Measurements from ENCODE around the gene SPOCK1.

SPOCK1 gene

DNA sequence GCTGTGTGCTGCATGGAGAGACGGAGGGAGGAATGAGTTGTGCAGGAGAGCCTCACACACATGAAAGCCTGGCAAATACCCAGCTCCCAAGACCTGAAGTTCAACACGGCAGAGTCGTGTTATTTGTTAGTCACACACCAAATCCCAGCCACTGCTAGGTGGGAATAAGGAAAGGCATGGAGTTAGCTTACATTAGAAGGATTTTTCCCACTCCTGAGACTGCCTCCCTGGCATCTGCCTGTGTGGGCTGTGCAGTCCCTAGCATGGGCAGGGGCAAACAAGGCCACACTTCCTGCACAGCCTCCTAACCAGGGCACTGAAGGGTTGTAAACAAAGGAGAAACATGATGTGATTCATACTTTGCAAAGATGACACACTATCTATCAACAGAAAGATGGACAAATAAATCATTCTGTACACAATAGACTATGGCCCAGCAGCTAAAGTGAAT is 306.8 kb downstream of the SPOCK1 start:
- DNase-seq, result no peak

DNA sequence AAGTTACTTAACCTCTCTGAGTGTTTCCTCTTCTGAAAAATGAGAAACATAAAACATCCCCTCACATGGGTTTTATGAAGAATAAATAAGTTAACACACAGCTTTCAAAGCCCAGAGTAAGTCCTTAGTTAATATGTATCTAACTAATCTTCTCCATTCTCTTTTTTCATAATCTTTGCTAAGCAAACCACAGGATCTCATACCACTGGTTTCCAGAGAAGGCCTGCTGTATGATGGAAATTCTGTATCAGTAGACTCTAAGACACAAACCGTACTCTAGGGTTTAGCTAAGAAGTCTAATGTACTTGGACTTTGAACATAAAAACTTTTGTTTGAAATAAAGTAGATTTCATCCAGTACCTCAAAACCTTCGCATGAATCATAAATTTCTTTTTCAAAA is 307.9 kb downstream of the SPOCK1 start:
- no peak for DNase-seq

DNA sequence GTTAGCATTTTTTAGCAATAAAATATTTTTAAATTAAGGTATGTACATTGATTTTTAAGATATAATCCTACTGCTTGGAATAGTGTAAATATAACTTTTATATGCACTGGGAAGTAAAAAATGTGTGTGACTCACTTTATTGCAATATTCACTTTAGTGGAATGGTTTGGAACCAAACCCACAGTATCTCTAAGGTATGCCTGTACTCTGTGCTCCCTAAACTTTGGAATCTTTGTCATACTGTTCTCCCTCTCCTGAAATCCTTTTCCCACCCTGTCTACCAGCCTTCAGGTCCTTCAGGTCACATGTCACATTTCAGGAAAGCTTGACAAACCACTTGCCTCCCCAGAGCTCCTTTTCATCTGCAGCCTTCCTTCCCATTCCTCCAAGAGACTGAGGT is 308.7 kb downstream of the SPOCK1 start:
- no peak for DNase-seq

DNA sequence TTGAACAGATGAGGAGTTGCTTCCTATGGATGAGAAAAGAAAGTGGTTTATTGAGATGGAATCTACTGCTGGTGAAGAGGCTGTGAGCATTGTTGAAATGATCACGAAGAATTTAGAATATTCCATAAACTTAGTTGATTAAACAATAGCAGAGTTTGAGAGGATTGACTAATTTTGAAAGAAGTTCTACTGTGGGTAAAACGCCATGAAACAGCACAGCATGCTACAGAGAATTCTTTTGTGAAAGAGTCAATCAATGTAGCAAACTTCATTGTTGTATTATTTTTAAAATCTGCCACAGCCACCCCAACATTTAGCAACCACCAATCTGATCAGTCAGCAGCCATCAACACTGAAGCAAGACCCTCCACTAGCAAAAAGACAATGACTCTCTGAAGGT is 309.1 kb downstream of the SPOCK1 start:
- DNase-seq, result no peak

DNA sequence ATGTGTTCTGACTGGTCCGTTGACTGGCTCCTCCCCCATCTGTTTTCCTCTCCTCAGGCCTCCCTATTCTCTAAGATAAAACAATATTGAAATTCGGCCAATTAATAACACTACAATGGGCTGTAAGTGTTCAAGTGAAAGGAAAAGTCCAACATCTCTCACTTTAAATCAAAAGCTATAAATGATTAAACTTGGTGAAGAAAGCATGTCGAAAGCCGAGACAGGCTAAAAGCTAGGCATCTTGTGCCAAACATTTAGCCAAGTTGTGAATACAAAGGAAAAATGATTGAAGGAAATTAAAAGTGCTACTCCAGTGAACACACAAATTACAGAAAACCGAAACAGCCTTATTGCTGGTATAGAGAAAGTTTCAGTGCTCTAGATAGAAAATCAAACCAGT is 310.6 kb downstream of the SPOCK1 start:
- DNase-seq, result no peak

DNA sequence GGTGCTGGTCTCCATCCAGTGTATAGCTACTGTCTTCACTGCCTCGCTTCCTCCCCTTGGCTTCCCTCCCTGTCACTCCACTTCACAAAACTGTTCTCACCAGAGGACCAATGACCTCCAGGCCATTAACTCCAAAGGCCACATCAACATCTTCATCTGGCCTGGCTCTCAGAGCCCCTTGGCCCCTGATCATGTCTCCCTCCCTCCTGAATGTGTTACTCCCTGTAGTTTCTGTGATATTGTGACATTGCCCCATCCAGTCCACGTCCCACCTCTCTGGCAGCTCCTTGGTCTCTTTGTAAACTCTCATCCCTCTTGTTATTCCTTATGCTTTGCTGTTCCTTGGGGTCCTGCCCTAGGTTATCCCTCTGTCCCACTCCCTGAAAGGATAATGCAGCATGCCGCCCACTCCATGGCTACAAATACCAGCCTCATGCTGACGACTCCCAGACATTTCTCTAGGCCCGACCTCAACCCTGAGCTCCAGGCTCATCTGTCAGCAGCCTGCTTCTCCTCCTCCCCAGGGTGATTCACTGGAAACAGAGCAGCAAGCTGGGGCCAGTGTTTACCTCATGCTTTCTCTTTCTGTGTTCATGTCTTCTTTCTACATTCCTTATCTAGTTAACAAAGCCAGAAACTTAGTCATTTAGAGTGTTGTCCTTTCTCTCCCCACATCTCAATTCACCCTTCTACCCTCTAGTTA is 312.2 kb downstream of the SPOCK1 start:
- no peak for DNase-seq

DNA sequence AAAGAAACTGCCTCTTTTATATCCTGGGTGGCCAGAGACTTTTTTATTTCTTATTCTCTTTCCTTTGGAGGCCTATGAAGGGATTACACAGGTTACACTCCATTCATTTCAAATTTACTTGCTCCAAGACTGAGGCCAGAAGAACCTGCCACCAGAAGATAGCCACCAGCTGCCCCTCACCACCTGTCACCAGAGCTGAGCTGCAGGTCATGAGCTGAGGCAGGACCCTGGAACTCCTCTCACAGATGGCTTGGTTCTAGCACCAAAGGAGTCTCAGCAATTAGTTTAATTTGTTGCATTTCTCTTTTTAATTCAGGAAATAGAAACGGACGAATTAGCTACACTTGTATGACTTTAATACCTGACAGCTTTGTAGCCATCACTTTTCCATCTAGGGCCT is 313.9 kb downstream of the SPOCK1 start:
- DNase-seq, result no peak

DNA sequence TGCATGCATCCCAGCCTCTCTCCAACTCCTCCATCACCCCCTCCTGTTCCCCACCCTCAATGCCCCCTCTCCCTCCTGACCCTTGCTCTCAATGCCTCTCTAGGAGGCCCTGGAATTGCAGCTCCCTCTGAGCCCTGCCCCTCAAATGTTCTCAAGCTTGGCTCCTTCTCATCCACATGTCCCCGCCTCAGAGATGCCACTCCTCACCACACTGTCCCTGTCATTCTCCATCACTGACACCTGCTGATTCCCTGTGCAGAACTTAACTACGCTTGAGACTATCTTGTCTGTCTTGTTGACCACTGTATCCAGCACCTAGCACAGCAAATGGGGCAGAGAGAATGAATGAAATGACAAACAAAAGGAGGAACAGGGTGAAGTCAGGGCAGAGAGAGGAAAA is 314.4 kb downstream of the SPOCK1 start:
- DNase-seq, result no peak

DNA sequence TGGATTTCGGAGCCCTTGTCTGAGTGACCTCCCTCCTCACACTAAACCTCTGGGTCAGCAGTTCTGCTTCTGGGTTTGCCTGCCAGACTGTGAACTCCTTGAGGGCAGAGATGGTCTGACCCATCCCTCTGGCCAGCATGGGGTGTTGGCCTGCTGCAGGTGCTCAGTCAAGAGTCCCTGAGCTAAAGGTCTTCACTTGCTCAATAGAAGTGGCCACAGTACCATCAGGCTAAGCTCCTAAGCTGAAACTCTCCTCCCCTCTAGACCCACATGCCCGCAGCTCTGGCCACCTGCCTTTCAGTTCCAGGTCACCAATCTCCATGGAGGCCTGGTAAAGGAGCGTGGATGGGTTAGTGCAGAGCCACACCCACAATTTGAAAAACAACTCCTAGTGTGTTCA is 316.6 kb downstream of the SPOCK1 start:
- no peak for DNase-seq

DNA sequence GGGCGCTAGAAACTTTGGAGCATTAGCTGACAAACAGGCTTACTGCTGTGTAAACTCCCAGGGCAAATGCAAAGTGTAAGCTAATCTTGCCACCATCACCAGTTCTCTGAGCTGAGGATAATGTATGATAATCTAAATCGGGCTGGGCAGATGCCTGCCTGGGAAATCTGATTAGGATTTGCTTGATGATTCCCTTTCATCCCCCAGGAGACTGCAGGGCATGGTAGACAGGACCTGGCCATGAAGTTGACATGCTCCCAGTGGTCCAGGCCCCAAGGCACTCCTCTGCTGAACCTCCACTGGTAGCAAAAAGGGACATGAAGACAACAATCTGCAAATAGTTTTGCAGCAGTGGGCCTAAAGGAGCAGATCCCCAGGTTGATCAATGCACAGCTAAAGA is 317.5 kb downstream of the SPOCK1 start:
- no peak for DNase-seq

DNA sequence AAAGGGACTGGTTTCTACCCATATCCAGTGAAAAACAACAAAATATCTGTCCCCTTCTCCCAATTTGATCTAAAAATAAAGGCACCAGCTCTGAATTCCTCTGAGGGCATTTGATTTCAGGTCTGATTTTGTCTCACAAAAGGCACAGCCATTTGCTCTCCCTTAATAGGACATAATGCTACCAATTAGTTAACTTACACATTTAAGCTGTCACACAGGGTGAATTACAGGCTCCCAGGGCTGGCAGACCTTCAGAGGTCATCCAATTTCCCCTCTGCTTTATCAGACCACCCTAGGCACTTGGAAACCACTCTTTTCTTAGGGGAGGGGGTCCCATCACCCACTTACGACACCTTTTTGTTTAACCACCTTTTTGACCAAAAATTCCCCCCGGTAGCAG is 319.9 kb downstream of the SPOCK1 start:
- no peak for DNase-seq

DNA sequence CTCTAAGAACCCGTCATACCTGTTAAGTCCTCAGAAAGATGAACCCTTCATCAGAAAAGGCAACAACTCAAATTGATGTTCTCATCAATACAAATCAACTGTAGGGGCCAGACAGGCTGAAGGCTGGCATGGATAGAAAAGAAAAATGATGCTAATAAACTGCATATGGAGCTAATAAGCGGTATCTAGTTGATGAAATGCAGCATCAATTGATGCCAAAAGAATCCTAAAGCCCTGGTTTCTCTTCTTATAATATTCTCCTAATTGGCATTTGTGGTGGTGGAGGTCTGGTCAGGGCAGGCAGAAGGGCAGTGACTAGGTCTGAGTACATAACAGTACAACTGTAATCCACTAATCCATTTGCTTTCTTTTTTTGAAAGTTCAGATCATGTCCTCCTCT is 322.5 kb downstream of the SPOCK1 start:
- DNase-seq, result no peak

DNA sequence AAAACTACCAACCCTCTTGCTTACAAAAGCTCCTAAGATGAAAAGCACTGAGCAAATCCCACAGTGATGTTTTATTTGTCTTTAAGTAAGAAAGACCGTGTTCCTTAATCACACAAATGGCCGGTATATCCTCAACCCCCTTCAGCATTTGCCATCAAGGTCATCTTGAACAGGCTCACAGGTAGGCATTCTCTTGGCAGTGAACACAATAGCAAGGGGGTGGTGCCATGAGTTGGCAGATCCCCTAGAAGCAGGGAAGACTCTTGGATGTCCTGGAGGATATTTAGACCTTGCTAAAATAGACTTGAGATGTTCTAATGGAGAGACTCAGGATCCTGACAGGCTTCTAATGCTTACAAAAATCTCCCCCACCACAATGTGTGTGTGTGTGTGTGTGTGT is 323.0 kb downstream of the SPOCK1 start:
- DNase-seq, result no peak

DNA sequence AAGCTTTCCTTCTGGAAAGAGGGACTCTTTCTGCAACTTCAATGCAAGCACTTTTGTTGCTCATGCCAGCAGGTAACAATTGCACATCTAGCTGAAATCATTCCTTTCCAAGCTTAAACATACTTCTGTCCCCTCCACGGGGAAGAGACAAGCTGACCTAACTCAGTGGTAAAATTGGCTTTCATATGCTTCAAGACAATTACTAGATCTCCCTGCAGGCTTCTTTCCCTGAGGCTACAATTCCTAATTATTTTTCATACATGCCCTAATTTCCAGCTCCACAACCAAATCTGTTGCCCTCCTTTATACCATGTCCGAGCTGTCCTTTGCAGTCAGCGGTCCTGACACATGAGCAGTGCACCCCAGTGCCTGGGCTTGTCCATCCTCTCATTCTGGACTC is 324.9 kb downstream of the SPOCK1 start:
- no peak for DNase-seq

DNA sequence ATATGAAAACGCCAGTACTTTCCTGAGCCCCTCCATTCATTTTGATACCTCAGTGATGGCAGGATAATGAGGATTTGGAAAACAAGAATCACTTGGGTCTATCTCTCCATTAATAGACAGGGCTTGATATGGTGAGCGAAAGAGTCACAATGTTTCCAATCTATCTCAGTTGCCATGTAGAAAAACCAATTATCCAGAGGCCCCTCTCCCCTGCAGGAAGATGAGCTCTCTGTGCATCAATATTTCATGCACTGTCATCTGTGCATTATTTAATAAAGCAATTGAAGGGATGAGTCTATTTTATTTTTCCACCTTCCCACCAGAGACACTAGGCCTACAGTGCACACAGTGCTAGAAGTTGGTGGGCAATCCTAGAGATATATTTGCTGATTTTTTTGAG is 326.9 kb downstream of the SPOCK1 start:
- no peak for DNase-seq

DNA sequence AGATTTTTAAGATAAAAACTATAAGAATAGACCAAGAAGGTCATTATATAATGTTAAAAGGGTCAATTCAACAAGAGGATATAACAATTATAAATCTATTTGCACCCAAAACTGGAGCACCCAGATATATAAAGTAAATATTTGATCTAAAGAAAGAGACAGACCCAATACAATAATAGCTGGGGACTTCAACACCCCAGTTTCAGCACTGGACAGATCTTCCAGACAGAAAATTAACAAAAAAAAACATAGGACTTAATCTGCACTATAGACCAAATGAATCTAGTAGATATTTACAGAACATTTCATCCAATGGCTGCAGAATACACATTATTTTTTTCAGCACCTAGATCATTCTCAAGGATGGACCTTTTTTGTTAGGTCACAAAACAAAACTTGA is 331.9 kb downstream of the SPOCK1 start:
- DNase-seq, result no peak

DNA sequence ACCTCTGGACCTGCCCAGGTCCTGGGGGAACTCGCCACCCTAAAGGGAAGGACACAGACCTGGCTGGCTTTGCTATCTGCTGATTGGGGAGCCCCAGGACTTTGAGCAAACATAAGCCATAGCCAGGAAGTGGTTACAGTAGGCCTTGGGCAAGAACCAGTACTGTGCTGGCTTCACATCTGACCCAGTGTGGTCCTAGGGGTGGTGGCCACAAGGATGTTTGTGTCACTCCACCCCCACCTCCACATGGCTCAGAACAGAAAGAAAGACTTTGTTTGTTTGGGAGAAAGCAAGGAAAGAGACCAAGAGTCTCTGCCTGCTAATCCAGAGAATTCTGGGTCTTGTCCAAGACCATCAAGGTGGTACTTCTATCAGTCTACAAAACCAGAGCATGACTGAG is 334.2 kb downstream of the SPOCK1 start:
- no peak for DNase-seq

DNA sequence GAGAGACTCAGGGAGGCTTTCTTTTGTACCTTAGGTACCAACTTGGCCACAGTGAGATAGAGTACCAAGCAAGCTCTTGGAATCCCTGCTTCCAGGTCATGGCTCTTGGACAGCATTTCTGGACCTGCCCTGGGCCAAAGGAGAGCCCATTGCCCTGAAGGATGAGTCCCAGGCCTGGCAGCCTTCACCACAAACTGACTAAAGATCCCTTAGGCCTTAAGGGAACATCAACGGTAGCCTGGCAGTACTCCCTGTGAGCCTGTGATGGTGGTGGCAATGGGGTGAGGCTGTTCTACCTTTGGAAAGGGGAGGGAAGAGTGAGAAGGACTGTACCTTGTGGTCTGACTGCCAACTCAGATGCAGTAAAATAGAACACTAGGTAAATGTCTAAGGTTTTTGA is 334.6 kb downstream of the SPOCK1 start:
- no peak for DNase-seq

DNA sequence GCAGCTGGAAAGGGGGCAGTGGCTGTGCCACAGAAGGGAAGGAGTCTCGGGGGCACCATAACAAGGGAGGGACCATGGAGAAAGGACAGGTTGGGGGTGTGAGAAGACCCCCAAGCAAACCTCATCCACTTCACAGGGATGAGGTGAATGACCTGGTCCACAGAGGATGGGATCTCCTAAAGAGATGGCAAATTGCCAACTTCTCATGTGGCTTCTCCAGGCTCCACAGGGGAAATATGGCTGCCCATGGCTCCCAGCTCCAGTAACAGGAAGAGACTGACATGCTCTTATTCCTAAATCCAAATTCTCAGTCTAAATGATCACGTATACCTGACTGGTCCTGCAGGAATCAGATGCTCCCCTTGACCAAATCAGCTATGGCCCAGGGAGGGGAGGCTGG is 340.4 kb downstream of the SPOCK1 start:
- no peak for DNase-seq

DNA sequence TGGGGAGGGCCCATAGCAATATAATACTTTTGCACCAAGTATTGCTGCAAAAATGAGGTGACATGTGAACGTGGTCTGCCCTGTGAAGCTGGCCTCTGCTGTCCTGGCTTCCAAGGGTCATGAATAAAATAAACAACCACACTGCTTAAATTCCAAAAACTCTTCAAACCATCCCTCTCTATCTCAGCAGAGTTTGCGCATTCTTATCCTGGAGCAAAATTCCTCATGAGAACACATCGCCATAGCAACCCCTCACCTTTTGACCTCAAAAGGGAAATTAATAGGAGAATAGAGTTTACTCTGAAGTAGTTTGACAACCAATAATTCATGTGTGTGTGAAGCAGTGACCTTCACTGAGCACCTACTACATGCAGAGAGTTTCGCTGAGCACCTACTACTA is 342.9 kb downstream of the SPOCK1 start:
- DNase-seq, result no peak

DNA sequence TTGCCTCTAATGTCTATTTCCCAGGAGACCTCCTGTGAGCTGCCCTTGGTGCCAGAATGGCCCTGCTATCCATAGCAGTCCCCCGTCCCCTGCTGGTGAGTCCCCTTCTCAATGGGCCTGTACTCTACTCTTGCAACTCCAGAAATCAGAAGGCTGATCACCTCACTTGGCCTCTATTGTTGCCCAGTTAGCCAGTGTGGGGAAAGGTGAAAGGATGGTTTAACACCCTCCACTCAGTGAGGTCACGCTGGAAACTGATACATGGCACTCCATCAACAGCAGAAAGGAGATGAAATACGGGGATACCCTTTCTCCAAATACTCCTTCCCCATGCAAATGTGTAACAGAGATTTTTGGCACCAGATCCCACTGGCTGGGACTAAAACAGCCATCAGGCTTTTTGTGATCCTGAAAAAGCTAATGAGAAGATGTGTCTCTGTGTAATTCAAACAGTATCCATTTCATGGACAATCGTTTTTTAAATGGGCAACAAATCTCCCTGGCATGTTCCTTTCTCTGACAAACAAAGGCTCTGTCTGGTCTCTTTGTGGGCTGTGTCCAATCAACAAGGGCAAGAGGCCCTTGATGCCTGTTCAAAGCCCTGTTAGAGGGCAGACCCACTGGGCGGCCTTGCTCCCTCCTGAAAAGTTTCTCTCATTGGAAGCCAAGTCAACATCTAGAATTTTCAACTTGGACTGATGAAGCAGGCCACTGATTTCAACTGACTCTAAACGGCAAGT is 343.7 kb downstream of the SPOCK1 start:
- no peak for DNase-seq

DNA sequence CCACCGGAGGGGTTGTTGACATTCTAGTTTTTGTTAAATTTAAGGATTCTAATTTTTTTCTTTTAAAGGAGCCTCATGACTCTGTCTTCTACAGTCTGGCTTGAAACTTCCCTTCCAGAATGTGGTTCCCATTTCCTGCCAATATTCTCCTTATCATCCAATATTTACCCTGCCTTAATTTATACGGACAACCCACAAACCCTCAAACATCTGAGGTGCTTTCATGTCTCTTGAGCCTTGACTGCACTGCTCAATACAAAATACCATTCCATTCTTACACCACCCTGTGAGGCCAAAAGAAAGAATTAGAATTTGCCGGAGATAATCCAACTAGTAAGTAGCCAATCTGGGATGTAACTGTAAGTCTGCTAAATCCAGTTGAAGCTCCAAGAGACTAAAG is 346.5 kb downstream of the SPOCK1 start:
- DNase-seq, result no peak

DNA sequence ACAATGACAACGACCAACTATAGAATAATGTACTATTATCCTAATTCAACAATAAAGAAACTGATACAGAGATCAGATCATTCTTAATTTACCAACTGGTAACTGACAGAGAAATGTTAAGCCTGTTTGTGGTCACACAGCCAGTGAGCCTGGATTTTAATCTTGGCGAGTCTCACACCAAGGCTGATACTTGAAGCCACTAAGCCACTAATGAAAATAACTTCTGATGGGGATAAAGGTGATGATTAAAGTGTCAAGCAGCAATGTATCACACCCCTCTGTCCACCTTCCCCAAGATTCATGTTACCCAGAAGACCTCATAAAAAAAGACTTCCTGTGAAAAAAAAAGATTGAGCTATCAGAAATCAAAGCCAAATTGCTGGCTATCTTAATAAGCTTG is 350.5 kb downstream of the SPOCK1 start:
- no peak for DNase-seq

DNA sequence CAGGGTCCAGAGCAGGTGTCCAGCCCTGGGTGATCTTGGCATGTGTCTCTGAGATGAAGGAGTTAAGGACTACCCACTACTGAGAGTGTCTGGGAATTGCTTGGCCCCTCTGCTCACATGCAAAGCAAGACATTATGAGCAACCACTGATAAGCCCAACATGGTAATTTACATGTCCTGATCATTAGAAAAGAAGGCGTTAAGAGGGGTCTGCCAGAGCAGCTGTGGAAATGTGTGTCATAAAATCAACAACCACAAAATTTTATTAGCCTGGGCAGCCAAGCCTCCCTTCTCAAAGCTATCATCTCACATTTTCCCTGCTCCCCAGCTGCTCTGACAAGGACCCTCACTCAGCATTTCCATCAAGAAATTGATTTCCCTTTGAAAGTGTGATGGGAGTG is 351.0 kb downstream of the SPOCK1 start:
- DNase-seq, result no peak
